HG02970 (cell line): ENCODE measurements around the gene HES4.
"Not testable (repeated sequence)": the region's sequence is repeated elsewhere in the genome, so short reads cannot be mapped to it uniquely, and the experiment has no call there.

Experiments
- ATAC-seq: cut with Tn5 transposase; IDR thresholded peaks from one replicate; pipeline ENCODE4 v1.9.1; 2021; ENCODE audit warnings: mild to moderate bottlenecking, moderate library complexity, moderate number of reproducible peaks; ENCODE audit not compliant: unreplicated experiment, low FRiP score

HES4 gene

DNA sequence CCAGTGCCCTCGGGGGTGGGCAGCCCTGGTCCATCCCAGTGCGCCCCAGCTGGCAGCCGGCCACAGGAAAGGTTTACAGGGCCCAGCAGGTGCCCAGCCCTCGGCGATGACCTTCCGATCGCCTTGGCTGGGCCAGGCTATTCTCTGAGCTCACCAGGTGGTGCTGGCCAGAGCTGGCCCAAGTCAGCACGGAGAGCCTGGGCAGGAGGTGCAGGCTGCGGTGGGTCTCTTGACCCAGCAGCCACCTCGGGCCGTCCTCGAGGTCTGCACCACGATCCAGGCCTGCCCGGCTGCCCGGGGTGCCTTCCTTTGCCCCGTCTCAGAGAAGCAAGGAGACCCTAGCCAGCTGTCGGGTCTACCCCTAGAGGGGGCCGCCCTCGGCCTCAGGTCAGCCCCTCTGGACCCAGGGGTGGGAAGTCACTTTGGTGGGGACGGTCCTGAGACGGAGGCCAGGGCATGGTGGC, 18.4 kb downstream of the HES4 start:
- no peak for ATAC-seq

DNA sequence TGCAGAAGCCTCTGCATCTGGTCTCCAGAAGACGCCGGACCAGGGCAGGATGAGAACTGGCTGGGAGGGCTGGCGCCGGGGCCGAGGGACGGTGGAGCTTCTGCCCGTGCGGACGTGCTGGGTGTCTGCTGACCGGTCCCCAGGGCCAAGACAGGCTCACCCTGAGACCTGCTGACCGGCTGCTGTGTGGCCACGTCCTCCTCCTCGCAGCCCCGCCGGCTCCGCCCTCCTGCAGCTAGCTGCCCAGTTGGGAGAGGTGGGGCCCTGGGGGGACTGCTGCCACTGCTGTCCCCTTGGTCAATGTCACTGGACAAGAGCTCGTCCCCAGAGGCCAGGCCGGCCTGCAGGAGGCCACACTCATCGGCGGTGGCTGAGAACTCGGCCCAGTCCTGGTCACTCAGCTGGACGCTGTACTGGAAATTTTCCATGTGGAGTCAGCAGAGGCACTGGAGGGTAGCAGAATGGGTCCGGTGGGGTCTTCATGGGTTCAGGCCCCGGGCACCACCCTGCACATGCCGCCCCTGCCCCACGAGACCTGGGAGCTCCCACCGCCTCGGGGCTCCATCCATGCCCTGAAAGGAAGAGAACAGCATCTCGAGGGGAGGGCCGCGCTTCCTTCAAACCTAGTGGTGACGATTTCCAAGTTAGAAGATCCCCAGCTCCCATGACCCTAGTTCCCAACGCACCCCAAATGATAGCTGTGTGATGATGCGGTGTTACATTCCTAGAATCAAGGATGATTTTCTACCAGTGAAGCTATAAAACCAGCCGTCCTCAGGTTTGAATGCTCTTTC, 19.1 kb downstream of the HES4 start:
- no peak for ATAC-seq

DNA sequence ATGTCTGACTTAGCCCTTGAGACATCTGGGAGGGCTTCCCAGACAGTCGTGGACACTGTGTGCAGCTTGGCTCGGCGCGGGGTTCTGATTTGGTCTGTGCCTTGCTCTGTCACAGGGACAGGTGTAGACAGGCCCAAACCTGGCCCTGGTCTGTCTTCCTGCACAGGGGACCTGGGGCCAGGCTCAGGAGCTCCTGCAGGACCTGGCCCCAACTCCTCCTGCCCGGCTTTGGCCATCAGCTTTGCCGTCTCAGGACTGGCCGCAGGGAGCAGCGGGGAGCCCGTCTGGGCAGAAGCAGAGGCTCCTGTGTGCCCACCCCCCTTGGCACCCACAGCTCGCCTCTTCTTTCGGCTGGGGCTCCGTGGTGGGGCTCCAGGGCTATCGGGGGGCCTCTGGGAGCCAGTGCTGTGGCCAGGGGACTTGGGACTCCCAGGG, 19.7 kb downstream of the HES4 start:
- ATAC-seq: no peak

DNA sequence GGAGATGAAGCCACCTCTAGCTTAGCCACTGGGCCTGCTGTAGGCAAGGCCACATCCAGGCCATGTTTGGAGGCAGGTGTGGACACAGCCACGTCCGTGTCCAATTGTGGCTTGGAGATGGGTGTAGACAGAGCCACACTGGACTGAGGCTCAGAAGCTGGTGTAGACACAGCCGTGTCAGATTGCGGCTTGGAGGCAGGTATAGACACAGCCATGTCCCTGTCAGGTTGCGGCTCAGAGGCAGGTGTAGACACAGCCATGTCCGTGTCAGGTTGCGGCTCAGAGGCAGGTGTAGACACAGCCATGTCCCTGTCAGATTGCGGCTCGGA, 20.2 kb downstream of the HES4 start:
- ATAC-seq: no peak

DNA sequence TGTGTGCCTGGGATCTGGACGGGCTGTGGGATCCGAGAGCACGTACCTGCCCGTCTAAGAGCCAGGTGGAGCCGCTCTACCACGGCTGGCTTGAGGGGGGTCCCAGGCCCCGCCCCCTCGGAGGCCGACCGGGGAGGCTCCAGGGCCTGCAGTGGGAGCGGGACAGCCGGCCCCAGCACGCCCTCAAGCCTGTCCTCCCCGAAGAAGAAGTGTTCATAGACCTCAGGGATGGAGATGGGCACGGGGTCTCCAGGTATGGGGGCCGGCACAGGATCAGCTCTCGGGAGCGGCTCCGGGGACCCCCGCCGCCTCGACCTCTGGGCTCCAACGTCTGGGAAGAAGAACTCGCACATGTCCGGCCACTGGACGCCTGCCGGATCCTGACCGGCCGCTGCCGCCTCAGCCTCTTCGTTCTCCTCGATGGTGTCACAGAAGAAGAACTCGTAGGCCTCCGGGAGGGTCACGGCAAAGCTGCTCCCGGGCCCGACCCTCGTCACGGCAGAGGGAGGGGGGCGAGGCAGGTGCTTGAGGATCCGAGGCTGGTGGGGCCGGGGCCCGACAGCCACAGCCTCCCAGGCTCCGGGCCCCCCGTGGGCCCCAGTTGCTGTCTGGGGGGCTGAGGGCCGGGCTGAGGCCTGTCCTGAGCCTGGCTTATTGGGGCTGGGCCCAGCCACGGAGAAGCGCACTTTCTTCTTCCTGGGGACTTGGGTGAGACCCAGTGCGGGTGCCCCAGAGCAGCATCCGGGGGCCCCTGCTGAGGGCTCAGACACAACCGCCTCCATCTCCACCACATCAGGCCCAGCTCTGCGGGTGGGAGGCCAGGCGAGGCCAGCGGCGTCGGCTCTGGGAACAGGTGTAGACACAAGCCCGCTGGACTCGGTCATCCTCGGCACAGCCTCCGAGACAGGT, 20.8 kb downstream of the HES4 start:
- no peak for ATAC-seq

DNA sequence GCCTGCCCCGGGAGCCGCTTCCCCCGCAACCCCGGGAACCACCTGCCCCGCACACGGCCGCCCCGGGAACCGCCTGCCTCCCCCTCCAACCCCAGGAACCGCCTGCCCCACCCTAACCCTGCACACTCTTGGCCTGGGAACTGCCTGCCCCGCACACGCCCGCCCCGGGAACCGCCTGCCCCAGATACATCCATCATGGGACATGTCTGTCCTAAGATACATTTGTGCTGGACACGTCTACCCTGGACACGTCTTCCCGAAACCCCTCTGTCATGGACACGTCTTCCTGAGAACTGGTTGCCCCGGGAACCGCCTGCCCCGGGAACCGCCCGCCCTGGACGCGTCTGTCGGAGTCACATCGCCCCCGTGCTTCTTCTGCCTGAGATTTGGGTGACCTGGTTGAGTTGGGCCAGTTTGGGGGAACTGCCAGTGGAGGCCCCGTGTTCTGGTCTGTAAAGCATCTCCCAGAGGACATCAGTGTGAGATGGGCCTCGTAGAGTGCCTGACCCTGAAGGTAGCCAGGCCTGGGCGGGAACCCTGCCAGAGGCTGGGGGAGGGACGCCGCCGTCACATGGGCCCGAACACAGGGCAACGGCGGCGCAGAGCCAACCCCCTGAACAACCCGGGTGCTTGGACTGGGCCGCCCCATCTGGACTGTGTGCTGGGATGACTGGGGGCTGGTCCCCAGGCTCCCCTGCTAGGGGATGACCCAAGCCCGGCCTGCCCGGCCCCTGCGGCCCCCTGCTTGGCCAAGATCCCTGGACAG, 21.6 kb downstream of the HES4 start:
- ATAC-seq: no peak

DNA sequence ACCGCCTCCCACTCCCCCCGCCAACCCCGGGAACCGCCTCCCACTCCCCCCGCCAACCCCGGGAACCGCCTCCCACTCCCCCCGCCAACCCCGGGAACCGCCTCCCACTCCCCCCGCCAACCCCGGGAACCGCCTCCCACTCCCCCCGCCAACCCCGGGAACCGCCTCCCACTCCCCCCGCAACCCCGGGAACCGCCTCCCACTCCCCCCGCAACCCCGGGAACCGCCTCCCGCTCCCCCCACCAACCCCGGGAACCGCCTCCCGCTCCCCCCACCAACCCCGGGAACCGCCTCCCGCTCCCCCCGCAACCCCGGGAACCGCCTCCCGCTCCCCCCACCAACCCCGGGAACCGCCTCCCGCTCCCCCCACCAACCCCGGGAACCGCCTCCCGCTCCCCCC, 23.1 kb downstream of the HES4 start:
- ATAC-seq: not testable (repeated sequence)

DNA sequence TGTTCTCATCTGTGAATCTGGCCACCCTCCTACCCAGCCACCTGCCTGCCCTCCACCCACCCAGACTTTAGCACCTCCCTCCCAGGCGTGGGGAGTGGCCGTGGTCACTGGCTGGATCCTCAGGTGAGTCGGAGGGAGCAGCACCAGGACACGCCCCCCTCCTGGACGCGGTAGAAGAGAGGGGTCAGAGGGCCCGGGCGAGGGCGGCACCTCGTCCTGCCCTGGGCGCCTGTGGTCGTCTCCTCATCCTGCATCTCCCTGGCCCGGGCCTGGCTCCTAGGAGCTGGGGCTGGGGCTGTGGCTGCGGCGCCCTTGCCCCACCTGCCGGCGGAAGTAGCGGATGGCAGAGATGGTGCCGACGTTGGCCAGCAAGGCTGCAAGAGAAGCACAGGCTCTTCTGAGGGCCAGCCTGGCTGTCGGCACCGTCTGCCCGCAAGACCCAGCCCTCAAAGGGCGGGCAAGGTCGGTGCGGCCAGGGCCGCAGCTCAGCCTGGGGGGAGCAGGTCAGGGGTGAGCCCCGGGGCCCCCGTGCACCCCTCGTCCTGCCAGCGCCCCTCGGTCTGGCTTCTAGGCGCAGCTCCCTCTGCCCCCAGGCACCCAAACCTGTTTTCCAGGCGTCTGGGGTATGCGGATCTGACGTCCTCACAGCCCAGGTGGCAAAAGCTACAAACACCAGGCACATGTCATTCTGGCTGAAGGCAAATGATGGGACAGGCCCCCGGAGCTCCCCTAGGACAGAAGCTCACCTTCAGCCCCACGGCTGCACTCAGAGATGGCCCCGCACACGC, 23.8 kb downstream of the HES4 start:
- ATAC-seq: no peak

DNA sequence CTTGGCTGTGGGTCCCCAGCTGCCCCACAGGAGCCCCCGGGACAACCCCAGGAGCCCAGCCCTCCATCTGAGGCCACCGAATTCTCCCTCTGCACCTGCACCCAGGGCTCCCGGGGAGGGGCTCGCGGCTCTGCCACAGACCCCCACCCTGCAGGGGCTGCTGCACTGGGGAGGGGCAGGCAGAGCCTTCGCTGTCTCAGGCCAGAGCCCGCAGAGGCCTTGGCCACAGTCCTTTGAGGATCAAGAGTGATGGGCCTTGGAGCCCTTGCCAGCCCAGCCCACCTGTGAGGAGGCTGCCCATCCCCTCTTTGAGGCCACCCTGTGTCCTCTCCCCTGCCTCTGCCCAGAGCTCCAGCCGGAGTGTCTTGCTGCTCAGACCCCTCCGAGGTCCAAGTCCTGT, 24.5 kb downstream of the HES4 start:
- no peak for ATAC-seq

DNA sequence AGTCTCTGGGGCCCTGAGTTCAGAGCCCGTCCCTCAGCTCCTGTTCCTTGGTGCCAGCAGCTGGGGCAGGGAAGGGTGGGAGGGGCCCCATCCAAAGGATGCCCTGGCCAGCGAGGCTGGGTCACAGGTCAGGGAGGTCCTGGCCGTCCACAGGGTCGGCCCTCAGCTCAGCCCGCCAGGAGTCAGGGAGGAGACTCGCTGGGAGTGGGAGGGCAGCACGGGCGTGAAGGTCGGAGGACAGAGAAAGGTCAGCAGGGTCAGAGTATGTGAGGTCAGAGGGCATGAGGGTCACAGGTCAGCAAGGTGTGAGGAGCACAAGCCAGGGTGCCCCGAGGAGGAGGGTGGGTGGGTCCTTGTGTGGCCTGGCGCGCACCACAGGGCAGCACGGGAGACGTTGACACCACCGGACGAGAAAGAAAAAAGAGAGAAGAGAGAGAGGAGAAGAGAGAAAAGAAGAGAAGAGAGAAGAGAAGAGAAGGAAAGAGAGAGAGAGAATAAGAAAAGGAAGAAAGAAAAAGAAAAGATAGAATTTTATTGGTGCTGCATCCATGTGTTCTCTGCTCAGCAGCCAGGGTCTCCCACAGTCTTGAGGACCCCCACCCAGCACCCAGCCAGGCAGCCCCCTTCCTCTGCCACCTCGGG, 25.1 kb downstream of the HES4 start:
- no peak for ATAC-seq

DNA sequence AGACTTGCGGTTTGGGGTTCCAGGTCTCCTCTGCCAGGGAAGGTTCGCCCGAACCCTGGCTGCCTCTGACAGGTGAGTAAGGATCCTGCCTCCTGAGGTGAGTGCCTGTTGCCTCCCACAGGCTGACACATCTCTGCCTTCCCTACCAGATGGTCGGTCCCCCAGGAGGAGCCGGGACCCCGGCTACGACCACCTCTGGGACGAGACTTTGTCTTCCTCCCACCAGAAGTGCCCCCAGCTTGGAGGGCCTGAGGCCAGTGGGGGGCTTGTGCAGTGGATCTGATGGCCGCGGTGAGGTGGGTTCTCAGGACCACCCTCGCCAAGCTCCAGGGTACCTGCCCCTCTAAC, 25.6 kb downstream of the HES4 start:
- no peak for ATAC-seq

DNA sequence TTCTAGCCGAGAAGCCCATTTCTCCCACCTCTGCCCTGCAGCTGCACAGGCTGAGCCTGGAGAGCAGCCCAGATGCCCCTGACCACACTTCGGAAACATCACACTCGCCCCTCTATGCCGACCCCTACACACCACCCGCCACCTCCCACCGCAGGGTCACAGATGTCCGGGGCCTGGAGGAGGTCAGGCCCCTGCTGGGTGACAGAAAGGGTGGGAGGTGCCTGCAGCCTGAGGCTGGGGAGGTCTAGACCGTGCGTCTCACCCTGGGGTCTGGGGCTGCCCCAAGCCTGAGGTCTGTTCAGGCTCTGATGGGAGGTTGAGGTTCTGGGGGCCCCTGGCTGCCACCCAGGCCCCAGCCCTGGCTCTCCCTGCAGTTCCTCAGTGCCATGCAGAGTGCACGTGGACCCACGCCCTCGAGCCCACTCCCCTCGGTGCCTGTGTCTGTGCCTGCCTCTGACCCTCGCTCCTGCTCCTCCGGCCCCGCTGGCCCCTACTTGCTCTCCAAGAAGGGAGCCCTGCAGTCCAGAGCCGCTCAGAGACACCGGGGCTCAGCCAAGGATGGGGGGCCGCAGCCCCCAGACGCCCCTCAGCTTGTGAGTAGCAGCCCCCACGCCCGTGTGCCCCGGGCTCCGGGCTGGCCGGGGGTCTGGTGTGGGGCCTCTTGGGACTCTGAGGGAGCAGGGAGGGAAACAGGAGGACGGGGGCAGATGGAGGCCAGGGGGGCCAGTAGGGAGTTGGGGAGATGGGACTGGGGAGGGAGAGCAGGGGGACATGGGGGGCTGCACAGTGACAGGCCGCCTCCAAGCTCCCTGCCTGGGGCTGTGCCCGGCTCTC, 26.2 kb downstream of the HES4 start:
- ATAC-seq: no peak

DNA sequence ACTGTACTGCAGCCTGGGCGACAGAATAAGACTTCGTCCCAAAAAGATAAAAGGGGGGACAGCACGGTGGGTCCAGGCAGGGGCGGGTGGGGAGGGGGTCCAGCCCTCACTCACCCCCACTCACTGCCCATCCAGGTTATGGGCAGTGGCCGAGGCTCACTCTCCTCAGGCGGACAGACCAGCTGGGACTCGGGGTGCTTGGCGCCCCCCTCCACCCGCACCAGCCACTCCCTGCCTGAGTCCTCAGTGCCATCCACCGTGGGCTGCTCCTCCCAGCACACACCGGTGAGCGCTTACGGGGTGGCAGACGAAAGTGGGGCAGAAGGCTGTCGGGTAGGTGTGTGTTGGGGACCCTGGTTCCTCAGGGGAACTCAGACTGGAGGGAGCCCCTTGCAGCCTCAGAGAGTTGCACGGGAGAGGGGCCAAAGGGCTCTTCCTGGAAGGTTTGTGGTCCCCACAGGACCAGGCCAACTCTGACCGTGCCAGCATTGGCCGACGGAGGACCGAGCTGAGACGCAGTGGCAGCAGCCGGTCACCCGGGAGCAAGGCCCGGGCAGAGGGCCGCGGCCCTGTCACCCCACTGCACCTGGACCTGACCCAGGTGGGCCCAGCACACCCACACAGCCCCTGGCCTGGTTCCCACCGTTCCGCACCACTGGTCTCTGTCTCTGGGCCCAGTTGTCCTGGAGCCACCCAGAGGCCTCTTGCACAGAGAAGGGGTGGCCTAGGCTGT, 27.0 kb downstream of the HES4 start:
- ATAC-seq: no peak

DNA sequence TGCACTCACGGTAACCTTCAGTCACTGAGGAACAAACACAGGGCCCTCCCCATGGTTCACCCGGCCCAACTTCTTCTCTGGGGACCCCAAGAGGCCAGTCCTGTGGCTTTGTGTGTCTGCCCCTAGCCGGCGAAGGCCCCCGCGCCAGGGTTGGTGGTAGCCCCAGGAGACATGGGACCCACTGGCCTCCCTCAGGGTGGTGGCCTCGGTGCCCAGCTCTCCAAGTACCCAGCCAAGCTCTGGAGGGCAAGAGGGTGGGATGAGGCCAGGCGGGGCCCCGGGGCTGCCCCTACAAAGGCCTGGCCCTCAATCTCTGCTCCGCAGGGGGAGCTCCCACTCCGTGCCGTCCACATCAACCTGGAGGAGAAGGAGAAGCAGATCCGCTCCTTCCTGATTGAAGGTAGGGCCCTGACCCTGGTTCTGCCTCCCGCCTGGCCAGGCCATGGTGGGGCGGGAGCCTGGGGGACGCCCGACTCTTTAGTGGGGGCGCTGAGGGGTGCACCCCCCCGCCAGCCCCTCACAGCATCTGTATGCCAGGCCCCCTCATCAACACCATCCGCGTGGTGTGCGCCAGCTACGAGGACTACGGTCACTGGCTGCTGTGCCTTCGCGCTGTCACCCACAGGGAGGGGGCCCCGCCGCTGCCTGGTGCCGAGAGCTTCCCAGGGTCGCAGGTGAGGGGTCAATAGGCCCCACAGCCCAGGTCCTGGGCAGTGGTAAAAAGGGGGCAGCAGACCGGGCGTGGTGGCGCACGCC, 28.0 kb downstream of the HES4 start:
- no peak for ATAC-seq

DNA sequence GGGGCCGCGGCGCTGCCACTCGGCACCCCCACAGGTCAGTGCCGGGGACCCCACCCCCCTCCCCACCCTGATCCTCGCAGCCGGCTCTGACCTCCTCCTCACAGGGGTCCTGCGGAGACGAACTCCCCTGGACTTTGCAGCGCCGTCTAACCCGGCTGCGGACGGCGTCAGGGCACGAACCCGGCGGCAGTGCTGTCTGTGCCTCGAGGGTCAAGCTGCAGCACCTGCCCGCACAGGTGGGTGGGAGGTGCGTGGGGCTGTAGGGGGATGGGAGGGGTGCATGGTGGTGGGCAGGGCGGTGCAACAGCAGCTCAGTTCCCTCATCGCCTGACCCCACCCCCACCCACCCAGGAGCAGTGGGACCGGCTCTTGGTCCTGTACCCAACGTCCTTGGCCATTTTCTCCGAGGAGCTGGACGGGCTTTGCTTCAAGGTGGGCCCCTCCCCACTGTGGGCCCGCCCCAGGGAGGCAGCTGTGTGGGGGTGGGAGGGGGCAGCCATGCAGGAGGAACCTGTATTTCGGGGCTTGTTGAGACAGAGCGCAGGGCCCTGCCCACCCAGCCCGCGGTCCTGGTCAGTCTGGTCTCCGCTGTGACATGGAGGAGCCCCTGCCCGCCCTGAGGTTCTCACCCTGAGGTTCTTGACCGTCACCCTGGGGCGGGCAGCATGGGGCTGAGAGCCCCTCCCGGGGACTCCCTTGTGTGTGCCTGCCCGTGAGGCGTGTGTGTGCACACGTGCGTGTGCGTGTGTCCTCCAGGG, 28.7 kb downstream of the HES4 start:
- no peak for ATAC-seq

DNA sequence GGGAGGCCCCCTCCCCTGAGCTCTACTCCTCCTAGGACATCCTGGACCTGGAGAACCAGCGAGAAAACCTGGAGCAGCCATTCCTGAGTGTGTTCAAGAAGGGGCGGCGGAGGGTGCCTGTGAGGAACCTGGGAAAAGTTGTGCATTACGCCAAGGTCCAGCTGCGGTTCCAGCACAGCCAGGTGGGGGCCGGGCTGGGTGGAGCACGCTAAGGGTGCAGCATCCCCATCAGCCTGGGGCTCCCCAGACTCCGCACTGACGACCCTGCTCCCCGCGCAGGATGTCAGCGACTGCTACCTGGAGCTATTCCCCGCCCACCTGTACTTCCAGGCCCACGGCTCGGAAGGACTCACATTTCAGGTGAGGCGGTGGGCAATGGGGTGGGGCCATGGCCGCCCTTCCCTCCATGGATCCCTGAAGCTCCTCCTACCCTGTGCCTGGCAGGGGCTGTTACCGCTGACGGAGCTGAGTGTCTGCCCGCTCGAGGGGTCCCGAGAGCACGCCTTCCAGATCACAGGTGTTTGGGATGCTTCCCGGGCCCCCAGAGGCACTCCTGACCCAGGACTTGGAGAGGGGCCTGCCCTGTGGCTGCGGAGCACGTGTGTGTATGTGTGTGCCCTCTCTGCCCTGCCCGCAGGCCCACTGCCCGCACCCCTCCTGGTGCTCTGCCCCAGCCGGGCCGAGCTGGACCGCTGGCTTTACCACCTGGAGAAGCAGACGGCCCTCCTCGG, 29.5 kb downstream of the HES4 start:
- ATAC-seq: no peak
